K562 (cell line): Measurements from ENCODE around the gene EDNRB. TPM values are rescaled to one million over a fixed set of nuclear protein-coding genes. Genes with fewer than 3 reads are reported as not detected.
A peak's percentile ranks its signal among the peaks of the same experiment; 100 is the strongest.

Experiments
- ATAC-seq: fragments of 200-7000 bp; cut with Tn5 transposase; 3 replicates; pipeline ENCODE4 v1.9.1; 2020; ENCODE audit warnings: moderate library complexity
- Bru-seq: library from RNA; stranded (reverse); fragments of 400-500 nt; gene quantifications from one replicate; lab custom pipeline; 2021; lab: Mats Ljungman, UMichigan
- BruChase-seq, 2 experiments: library from RNA; stranded (reverse); fragments of 400-500 nt; gene quantifications; one replicate each; lab custom pipeline; 2021; lab: Mats Ljungman, UMichigan
- BruUV-seq: library from RNA; stranded (reverse); fragments of 400-500 nt; replicated peaks from 2 replicates; lab custom pipeline; 2021; lab: Mats Ljungman, UMichigan
- CTCF ChIA-PET: fragments of 300-600 bp; formaldehyde crosslinking; extraction: SDS; loops from one replicate; lab custom pipeline; 2021; ENCODE audit warnings: low intra/inter-chr PET ratio; lab: Yijun Ruan, JAX
- POLR2A ChIA-PET: fragments of 300-600, 350-650 bp; sonication (Branson Sonifier 250); formaldehyde crosslinking; extraction: SDS; loops from one replicate; lab custom pipeline; 2021; ENCODE audit warnings: antibody characterized with exemption, inconsistent platforms; lab: Yijun Ruan, JAX
- DNase-seq, 4 experiments: peaks; one replicate each; pipeline versions ENCODE4 v3.0.0 to v3.0.0-alpha.2; 2011 to 2018; ENCODE audit warnings: low spot score in 3 of 4, mixed read lengths in 3 of 4; ENCODE audit errors: extremely low read depth in 1 of 4
- FAIRE-seq: peaks from 2 replicates; lab custom pipeline; 2011; peaks lifted over from hg19 to GRCh38; lab: Jason Lieb, UNC
- H2AFZ ChIP-seq: 2 replicates; pipeline ENCODE4 v1.6.0; 2011; ENCODE audit warnings: low read depth, low read length, control low read depth, inconsistent platforms
- H3K27ac ChIP-seq: fragments of 200-600 bp; 3 replicates; pipeline ENCODE4 v1.8.0; 2011; ENCODE audit warnings: low read depth, mild to moderate bottlenecking, control low read depth, inconsistent platforms, low read length, moderate library complexity, mixed read lengths; ENCODE audit errors: extremely low read depth
- H3K27me3 ChIP-seq, 2 experiments: fragments of 300-600 bp in 1 of 2; 2 replicates in 1 of 2; 3 replicates in 1 of 2; pipeline versions ENCODE4 v1.6.0 to v1.8.0; 2011; ENCODE audit warnings: inconsistent platforms in 2 of 2, low read length in 2 of 2, mild to moderate bottlenecking in 1 of 2, mixed read lengths in 1 of 2, moderate library complexity in 1 of 2; ENCODE audit not compliant: control insufficient read depth in 2 of 2, insufficient read depth in 2 of 2
- H3K36me3 ChIP-seq: fragments of 300-600 bp; 3 replicates; pipeline ENCODE4 v1.8.0; 2011; ENCODE audit warnings: mild to moderate bottlenecking, low read length, inconsistent platforms; ENCODE audit not compliant: control insufficient read depth, insufficient read depth
- H3K4me1 ChIP-seq, 2 experiments: fragments of 200-600 bp in 1 of 2; replicated peaks in 1 of 2; 2 replicates in 1 of 2; 3 replicates in 1 of 2; pipeline versions ENCODE4 v1.5.1 to v1.8.0; 2011; ENCODE audit warnings: inconsistent platforms in 2 of 2, low read length in 2 of 2, mild to moderate bottlenecking in 1 of 2, mixed read lengths in 1 of 2, moderate library complexity in 1 of 2; ENCODE audit not compliant: control insufficient read depth in 2 of 2, insufficient read depth in 2 of 2
- H3K4me2 ChIP-seq: 2 replicates; pipeline ENCODE4 v1.6.1; 2011; ENCODE audit warnings: low read length, control low read depth, inconsistent platforms, mixed read lengths; ENCODE audit not compliant: insufficient read depth
- H3K4me3 ChIP-seq: fragments of 200-600 bp; sonication (generic), shearing (Covaris generic); 2 replicates; pipeline ENCODE4 v1.5.1; 2016; ENCODE audit warnings: control low read depth, inconsistent platforms
- H3K79me2 ChIP-seq: fragments of 200-600 bp; 3 replicates; pipeline ENCODE4 v1.8.0; 2011; ENCODE audit warnings: low read length, inconsistent platforms; ENCODE audit not compliant: control insufficient read depth, insufficient read depth
- H3K9ac ChIP-seq, 2 experiments: 2 replicates each; pipeline versions ENCODE4 v1.6.0 to v1.6.1; 2011; ENCODE audit warnings: low read depth in 2 of 2, low read length in 2 of 2, control low read depth in 1 of 2, inconsistent platforms in 1 of 2, mild to moderate bottlenecking in 1 of 2, mixed read lengths in 1 of 2; ENCODE audit not compliant: insufficient read depth in 1 of 2
- H3K9me1 ChIP-seq: one replicate; pipeline ENCODE4 v1.6.0; 2011; ENCODE audit warnings: inconsistent platforms, mild to moderate bottlenecking, low read length, moderate library complexity; ENCODE audit not compliant: control insufficient read depth, insufficient read depth
- H3K9me3 ChIP-seq: replicated peaks from 2 replicates; pipeline ENCODE4 v1.5.1; 2011; ENCODE audit warnings: low read depth, low read length, inconsistent platforms; ENCODE audit not compliant: control insufficient read depth, insufficient read depth
- H4K20me1 ChIP-seq: replicated peaks from 2 replicates; pipeline ENCODE4 v1.6.1; 2011; ENCODE audit warnings: low read length, inconsistent platforms, mixed read lengths; ENCODE audit not compliant: control insufficient read depth, insufficient read depth
- FOXK2 ChIP-seq, 2 experiments: fragments of 450-650 bp; IDR thresholded peaks in 1 of 2; conservative IDR thresholded peaks in 1 of 2; 2 replicates each; pipeline ENCODE4 v1.6.1; 2016; ENCODE audit warnings: low read depth in 2 of 2, mild to moderate bottlenecking in 1 of 2
- GATAD2A ChIP-seq: fragments of 450-650 bp; IDR thresholded peaks from 2 replicates; pipeline ENCODE4 v1.6.1; 2017
- TAL1 ChIP-seq: fragments of 450-650 bp; IDR thresholded peaks from 2 replicates; pipeline ENCODE4 v1.6.1; 2016; ENCODE audit warnings: mild to moderate bottlenecking
- TFAM ChIP-seq: fragments of 250-450 bp; sonication (Bioruptor Pico); conservative IDR thresholded peaks from 2 replicates; pipeline ENCODE4 v1.5.0; 2021; ENCODE audit warnings: mild to moderate bottlenecking, moderate library complexity
- ZNF280B ChIP-seq: fragments of 250-450 bp; sonication (Bioruptor Pico); IDR thresholded peaks from 2 replicates; pipeline ENCODE4 v1.5.1; 2021; ENCODE audit warnings: mild to moderate bottlenecking
- WGBS: fragments of 100-300 bp; shearing (Covaris generic); methylation state at CpG from one replicate; pipeline ENCODE4 v1.1.6; 2016; ENCODE audit warnings: low coverage, mixed read lengths; ENCODE audit not compliant: insufficient coverage; ENCODE audit errors: missing lambda C conversion rate; 5-methylcytosine and 5-hydroxymethylcytosine counted together
- in situ Hi-C: fragments of 300-500 bp; cut with MboI; formaldehyde crosslinking; loops from 4 replicates; pipeline ENCODE4 v1.15.0; 2018; ENCODE audit warnings: inconsistent platforms, mixed read lengths
- intact Hi-C: fragments of 100-400 bp; cut with micrococcal nuclease; formaldehyde crosslinking; loops from 2 replicates; pipeline ENCODE4 v1.14.2; 2022
- long read RNA-seq, 3 experiments: library from polyadenylated mRNA in 2 of 3; library from RNA in 1 of 3; unstranded in 2 of 3; stranded (forward) in 1 of 3; transcript quantifications; one replicate each; pipeline ENCODE4 v2.0.0, GENCODE V29; 2019 to 2022
- polyA minus RNA-seq, 3 experiments: library from RNA; depleted of rRNA, polyadenylated mRNA; stranded (reverse); fragments of >200 nt; gene quantifications; 2 replicates each; pipeline ENCODE4 v1.2.3, GENCODE V29; 2011
- polyA plus RNA-seq, 8 experiments: library from polyadenylated mRNA; depleted of rRNA in 4 of 8; stranded (reverse) in 5 of 8; unstranded in 3 of 8; fragments of >200 nt; fragmentation: Nextera tagmentation in 2 of 8; fragmentation: Illumina TruSeq in 1 of 8; extraction: Ambion mirVana in 2 of 8; extraction: Trizol in 1 of 8; gene quantifications; 2 replicates each; pipeline versions ENCODE4 v1.2.1 to v1.2.3, GENCODE V29; 2011 to 2014; ENCODE audit warnings: inconsistent platforms in 1 of 8, missing spikeins in 1 of 8
- total RNA-seq, 7 experiments: library from RNA; depleted of rRNA in 6 of 7; stranded (reverse); fragments of >200 nt in 6 of 7; fragmentation: Illumina TruSeq in 2 of 7; extraction: Trizol in 2 of 7; gene quantifications; 2 replicates each; pipeline versions ENCODE4 v1.2.1 to v1.2.3, GENCODE V29; 2011 to 2021; ENCODE audit warnings: low replicate concordance in 1 of 7

Gene EDNRB
- total RNA-seq (2011; cell fraction: chromatin; rRNA removed; ENCODE audit: low replicate concordance), result not detected in 2 replicates
- total RNA-seq (2011; cell fraction: nucleolus; rRNA removed), result not detected in 2 replicates
- total RNA-seq (2011; cell fraction: nucleoplasm; rRNA removed), result not detected in 2 replicates
- total RNA-seq (2014; rRNA removed) (not detected in 2 replicates), total RNA-seq (2014; rRNA removed; fragmentation: Illumina TruSeq; extraction: Trizol) (not detected in 2 replicates), total RNA-seq (2015; rRNA removed; fragmentation: Illumina TruSeq; extraction: Trizol) (not detected in 2 replicates), total RNA-seq (2021) (0.04 and 0.36 TPM in 2 replicates), polyA plus RNA-seq (2011; rRNA removed) (not detected in 2 replicates), polyA plus RNA-seq (2014; fragmentation: Illumina TruSeq; extraction: Trizol) (not detected in 2 replicates), polyA plus RNA-seq (2014; fragmentation: Nextera tagmentation; extraction: Ambion mirVana) (not detected), polyA plus RNA-seq (2014; rRNA removed) (not detected in 2 replicates), polyA minus RNA-seq (2011; rRNA and poly(A)+ RNA removed) (not detected in 2 replicates), Bru-seq, nascent RNA (not detected), BruChase-seq, experiment 1, labeled RNA remaining after a 2-hour chase (percentile 1 among the genes with signal in this experiment), BruChase-seq, experiment 2, labeled RNA remaining after a 6-hour chase (percentile 4 among the genes with signal in this experiment)
- not detected in 2 replicates for polyA plus RNA-seq (2011; cell fraction: cytosol; rRNA removed)
- polyA plus RNA-seq (2011; cell fraction: nucleus; rRNA removed), result not detected in 2 replicates
- polyA plus RNA-seq (2012), result not detected in 2 replicates
- polyA minus RNA-seq (2011; cell fraction: cytosol; rRNA and poly(A)+ RNA removed), result not detected in 2 replicates
- polyA minus RNA-seq (2011; cell fraction: nucleus; rRNA and poly(A)+ RNA removed), result not detected in 2 replicates
- long read RNA-seq, experiment 1, result 0 reads
- long read RNA-seq, experiment 2, partial matches to known transcripts, result 1 of 1 reads
- long read RNA-seq, experiment 2, other reads (novel, unspliced or antisense), result 0 of 1 reads
- long read RNA-seq, experiment 3, result 0 reads

DNA sequence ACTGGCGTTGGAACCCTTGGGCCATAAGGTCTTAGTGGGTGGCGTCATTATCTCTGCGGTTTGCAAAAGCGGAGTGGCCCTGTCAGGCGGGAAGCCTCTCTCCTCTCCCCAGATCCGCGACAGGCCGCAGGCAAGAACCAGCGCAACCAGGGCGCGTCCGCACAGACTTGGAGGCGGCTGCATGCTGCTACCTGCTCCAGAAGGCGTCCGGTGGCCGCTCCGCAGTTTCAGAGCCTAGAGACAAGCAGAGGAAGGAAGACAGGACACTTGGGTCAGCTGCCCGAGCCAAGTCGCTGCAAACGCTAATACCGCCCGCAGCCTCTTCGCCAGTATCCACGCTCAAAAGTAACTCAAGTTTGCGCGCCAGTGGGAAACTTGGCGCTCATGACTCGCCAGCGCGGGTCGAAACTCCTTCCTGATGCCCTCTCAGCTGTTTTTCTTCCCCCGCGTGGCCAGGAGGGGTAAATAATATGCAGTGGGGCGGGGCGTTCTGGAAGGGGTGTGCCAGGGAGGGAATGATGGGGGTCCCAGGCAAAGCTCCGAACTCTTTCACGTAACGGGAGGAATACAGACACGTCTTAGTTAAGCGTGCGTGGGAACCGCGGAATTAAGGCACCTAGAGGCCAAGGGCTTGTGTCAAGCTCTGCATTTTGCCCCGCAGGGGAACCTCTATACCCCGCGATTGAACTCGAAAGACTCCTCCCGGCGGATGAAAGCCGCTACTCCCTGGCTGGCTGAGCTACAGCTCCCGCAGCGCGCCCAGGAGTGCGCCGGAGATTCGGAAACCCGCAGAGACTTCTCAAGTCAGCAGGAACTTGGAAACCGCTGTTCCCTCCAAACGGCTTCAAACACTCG, at the start of gene EDNRB:
EDNRB (minus strand) TSS at position 441 of the 855 bp plus-strand sequence; CDS start at position 183, 258 bp downstream.
- DNase-seq, result no peak
- TF ChIP-seq TFAM (CRISPR knock-in tag), result no peak
- no peak for TF ChIP-seq TAL1
- TF ChIP-seq FOXK2 (conservative IDR thresholded peaks at IDR 0.05 in 1 of 2, IDR thresholded peaks at IDR 0.05 in 1 of 2; ENCODE audit: low read depth in 2 of 2), result no peak
- TF ChIP-seq GATAD2A, result no peak
- no peak for TF ChIP-seq ZNF280B
- TF ChIP-seq, all 486 proteins: peak for 0
- Histone ChIP-seq H3K79me2 (no peaks in the 10 kb centered on the region), H3K9ac (no peak within 1 kb of the TSS), H2AFZ (no peak within 1 kb of the TSS), H3K4me1 (no peaks in the 10 kb centered on the region), H3K36me3 (no peaks in the 10 kb centered on the region), H3K27me3 (no peaks in the 10 kb centered on the region), H3K9me1 (no peaks in the 10 kb centered on the region), H4K20me1 (no peaks in the 10 kb centered on the region), H3K9me3 (no peaks in the 10 kb centered on the region), H3K4me2 (no peak within 1 kb of the TSS), H3K4me3 (no peak within 1 kb of the TSS), H3K27ac (no peak within 1 kb of the TSS)
- intact Hi-C loops, result no loop called here
- FAIRE-seq (no peak), ATAC-seq (no peak)
- in situ Hi-C loops, result no loop called here
- ChIA-PET CTCF (no interaction called here), POLR2A (no interaction called here)
- BruUV-seq, result no TSS peak
- WGBS, result 1% methylated on average over 28 of the region's 60 CpGs
